ENCODE data around the gene CNOT4. TPM values are rescaled to one million over a fixed set of nuclear protein-coding genes. Genes with fewer than 3 reads are reported as not detected.

CNOT4 gene, protein sequence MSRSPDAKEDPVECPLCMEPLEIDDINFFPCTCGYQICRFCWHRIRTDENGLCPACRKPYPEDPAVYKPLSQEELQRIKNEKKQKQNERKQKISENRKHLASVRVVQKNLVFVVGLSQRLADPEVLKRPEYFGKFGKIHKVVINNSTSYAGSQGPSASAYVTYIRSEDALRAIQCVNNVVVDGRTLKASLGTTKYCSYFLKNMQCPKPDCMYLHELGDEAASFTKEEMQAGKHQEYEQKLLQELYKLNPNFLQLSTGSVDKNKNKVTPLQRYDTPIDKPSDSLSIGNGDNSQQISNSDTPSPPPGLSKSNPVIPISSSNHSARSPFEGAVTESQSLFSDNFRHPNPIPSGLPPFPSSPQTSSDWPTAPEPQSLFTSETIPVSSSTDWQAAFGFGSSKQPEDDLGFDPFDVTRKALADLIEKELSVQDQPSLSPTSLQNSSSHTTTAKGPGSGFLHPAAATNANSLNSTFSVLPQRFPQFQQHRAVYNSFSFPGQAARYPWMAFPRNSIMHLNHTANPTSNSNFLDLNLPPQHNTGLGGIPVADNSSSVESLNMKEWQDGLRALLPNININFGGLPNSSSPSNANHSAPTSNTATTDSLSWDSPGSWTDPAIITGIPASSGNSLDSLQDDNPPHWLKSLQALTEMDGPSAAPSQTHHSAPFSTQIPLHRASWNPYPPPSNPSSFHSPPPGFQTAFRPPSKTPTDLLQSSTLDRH
- total RNA-seq (2014; rRNA removed; shearing (Covaris generic)) = 8.3 and 11.9 TPM in 2 replicates

DNA sequence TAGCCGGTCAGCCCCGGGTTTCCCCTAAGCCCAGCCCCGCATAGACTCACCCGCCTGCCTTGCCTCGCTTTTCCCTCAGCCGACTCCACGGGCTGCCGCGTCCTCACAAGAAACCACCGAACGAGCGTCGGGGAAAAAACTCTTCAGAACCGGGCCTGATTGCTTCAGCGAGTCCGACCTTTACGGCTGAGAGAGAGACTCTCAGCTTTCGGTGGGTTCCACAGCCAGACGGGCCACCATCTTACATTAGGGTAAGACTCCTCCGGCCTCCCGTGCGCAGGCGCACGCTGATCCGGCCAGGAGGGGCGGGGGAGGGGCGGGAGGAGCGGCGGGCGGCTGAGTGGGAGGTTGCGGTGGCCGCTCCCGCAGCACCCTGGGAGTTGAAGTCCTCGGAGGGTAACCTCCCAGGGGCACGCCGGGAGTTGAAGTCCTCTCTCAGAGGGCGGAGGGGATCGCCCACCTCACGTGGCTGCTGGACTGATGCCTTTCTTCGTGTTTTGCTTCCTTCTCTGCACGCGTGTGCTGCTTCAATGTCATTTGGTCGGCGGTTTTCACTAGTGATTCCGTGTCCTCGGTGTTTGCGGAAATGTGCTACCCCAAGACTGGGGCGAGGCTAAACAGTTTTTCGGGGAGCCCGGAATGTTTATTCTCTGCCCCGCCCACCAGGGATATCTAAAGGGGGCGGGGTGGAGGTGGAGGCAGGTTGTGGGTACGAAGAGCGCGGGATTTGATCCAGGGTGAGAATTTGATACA is at the start of gene CNOT4:
Gene CNOT4 (minus strand): TSS at position 264 of the 753 bp plus-strand sequence. CDS start 71,771 bp downstream, outside the sequence.
- DNase-seq (ENCODE audit: low read depth) = peak; percentile 94

DNA sequence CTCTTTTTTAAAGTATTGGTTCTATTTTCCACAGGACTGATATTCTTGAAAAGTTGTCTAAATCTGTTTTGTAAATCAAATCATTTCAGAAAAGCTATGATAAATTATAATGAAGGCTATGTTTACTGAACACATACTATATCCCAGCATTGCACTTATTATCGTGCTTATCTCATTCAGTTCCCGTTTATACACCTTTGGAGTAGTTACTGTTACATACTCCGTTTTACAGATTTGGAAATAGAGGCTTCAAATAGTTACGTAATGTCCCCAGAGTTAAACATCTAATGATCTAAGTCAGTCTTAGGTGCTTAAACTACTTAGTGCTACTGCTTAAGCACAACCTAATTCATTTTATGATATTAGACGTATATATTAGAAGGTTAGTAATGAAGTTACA is 49.0 kb upstream of the CNOT4 start:
- DNase-seq (ENCODE audit: low read depth) = no peak

DNA sequence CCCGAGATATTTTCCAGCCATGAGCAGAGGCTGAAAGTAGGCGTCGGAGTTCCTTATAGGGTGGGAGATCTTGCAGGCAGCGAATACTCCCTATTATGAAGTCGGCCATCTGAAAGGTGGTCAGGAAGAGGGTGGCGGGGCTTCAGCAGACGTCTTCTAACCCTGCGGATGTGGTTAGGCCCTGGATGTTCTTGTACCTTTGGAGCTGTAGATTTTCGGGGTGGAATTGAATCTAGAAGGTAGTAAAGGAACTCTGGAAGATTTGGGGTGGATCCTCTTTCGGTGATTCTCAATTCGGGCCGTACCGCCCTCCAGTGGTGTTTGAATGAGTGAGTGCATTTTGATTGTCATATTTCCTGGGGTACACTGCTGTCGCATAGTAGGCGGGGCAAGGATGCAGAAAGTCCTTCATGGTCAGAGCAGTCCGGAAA is 48.5 kb upstream of the CNOT4 start:
- DNase-seq (ENCODE audit: low read depth) = peak; percentile 73

DNA sequence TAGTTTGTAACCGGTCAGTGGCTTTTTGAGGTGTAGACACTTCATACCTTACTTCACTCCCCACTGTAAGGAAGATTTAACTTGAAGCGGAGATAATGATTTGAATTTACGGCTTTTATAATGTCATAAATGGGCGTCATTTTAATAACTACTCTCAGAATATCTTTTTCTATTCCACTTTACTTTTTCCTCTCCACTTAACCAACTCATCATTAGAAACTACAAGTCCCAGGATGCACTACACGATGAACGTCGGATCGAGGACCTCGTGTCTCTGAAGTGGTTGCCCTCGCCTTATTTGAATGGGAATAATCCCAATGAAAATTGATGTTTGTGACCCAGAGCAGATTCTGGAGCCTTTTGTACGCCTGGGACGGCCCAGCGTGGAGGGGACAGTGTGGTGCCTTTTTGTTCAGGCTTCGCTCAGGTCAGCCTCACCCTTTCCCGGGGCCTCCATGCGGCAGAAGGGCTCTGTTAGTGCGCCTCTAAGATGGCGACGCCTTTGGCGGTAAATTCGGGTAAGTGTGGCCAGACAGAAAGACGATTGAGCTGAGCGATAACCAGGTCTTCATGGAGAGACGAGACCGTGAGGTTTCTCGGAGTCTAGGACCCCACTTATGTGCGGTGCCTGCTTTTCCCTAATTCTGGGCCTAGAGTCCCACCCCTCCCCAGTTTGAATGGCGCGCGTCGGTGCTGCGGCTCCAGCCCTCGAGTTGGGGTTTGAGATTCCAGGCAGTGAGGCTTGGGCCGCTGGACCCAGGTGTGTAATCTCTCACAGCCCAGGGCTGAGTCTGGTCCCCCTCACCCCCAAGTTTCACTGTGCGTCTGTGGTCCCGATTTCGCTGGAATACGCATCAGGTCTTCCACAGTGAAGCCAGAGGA is 47.8 kb upstream of the CNOT4 start, which contains the start of gene NUP205:
Gene NUP205 (plus strand): TSS at position 463 of the 882 bp plus-strand sequence. CDS start 28 bp downstream, at position 491.
- DNase-seq (ENCODE audit: low read depth) = peak; percentile 82

DNA sequence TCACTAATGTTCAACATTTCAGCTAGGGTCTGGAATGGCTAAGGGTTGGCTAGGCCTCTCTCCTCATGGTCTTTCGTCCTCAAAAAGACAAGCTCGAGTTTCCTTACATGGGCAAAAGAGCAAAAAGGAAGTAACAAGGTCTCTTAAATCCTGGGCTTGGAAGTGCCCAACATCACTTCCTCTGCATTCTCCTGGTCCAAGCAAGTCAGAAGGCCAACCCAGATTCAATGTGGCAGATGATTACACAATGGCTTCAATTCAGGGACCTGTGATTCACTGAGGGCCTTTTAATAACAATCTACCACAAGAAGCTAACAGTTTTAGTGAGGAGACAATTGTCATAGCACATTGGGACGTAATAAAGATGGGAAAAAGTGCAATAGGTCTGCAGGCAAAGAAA is 43.4 kb upstream of the CNOT4 start:
- DNase-seq (ENCODE audit: low read depth) = no peak

DNA sequence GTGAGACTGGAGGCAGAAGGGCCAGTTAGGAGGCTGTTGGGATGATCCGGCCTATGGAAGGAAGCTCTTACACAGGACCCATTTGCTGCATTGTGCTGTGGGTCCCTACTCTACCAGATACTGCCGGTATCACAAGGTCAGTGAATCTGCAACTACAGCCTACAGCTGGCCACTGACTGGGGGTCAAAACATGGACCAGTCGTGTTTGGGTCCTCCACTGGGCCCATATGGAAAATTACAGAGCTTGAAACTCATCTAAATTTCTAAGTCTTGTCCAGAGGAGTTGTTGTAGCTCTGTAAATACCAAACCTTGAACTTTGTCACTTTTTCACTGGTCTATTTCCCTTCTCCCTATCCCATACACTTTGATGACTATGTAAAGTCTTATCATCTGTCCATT is 42.2 kb upstream of the CNOT4 start:
- DNase-seq (ENCODE audit: low read depth) = no peak

DNA sequence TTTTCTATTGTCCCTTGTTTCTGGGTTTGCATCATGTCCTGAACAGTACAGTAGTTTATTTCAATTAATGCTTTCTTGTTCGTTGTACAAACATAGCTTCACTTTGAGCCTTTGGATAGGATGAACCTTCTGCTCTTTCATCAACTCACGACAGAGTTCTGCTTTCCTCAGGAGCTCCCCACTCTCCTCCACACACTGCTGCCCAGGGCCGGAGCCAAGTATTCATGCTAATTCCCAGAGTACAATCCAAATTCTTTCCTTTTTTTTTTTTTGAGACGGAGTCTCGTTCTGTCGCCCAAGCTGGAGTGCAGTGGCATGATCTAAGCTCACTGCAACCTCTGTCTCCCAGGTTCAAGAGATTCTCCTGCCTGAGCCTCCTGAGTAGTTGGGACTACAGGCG is 40.3 kb upstream of the CNOT4 start:
- no peak for DNase-seq (ENCODE audit: low read depth)

DNA sequence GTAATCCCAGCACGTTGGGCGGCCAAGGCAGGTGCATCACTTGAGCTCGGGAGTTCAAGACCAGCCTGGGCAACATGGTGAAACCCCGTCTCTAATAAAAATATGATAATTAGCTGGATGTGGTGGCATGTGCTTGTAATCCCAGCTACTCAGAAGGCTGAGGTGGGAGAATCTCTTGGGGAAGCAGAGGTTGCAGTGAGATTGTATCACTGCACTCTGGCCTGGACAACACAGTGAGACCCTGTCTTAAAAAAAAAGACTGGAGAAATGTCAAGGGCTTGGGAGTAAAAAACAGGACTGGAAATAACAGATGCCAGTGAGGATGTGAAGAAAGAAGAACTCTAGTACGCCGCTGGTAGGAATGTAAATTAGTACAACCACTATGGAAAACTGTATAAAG is 31.1 kb upstream of the CNOT4 start:
- no peak for DNase-seq (ENCODE audit: low read depth)

DNA sequence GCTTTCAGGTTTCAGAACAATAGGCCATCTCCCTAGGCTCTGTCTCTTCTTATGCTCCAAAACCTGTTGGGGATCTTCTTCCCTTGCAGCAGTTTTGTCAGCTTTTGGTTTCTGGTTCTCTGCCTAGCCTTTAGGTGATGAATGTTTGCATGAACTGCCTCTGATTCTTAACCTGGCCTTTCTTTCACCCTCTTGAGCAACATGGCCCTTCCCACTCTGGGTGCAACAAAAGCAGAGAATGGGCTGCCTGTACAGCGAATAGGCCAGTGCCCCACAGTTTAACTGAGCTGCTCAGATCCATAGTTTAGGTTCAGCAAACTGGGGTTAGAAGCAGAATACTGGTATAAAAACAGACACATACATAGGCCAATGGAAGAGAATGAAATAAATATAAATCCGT is 29.7 kb upstream of the CNOT4 start:
- DNase-seq (ENCODE audit: low read depth) = no peak

DNA sequence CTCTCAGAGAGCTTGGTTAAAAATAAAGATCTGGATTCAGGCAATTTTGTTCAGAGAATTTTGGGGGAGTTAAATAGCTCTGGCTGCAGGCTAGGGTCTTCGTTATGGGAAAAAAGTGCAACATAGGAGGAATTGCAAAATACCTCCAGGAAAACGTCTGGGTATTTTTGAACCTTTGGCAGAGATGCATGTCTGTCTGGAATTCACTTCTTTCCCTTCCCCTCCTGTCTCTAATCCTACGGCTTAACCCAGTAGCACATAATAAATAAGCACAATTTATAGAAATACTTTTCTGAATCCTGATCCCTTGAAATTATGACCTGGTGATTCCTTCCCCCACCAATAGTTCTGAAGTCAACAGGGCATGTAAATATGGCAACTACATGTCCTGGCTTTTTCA is 28.5 kb upstream of the CNOT4 start:
- DNase-seq (ENCODE audit: low read depth) = no peak

DNA sequence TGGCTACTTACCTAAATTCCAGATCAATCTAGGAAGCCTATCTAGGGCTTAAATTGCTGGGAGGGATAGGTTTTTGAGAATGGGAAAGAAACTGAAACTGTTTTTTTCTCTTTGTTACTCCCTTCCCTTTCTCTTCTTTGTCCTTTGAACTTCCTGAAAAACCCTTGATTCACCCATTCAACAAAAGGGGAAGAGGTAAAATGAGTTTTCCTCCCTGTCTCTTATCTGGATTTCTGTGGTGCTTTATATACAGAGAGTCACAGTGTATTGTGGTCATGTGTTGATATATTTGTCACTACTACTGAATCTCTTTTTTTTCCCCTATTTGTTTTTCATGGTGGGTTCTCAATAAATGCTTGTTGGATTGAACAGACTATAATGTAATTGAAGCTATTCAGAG is 28.0 kb upstream of the CNOT4 start:
- DNase-seq (ENCODE audit: low read depth) = no peak

DNA sequence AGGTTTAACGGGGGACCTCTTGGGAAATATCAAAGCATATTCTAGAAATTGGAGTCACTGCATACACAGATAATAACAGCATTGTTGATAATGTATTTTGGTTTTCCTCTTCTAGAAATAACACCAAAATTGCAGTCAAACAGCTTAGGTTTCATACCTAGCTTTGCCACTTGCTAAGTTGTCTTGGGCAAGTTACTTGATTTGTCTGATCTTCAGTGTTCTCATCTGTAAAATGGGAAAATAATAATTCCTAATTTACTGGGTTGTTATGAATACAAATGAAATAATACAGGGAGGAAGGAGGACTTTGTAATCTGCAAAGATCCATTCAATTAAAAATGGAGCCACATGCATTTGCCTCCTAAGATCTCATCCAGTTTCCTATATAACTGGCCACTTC is 27.6 kb upstream of the CNOT4 start:
- no peak for DNase-seq (ENCODE audit: low read depth)

DNA sequence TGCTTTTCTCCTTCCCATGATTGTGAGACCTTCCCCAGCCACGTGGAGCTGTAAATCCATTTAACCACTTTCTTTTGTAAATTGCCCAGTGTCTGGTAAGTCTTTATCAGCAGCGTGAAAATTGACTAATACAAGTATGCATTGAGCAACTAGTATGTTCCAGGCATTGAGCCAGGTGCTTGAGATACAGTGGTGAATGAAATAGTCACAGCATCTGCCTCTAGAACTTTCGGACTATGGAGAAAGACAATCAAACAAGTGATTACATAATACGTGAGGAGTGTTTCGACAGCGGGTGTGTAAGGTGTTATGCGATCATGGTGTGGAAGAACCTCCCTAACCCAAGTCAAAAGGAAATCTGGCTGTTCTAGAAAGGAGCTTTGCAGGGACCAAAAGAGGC is 26.2 kb upstream of the CNOT4 start:
- DNase-seq (ENCODE audit: low read depth) = peak; percentile 24

DNA sequence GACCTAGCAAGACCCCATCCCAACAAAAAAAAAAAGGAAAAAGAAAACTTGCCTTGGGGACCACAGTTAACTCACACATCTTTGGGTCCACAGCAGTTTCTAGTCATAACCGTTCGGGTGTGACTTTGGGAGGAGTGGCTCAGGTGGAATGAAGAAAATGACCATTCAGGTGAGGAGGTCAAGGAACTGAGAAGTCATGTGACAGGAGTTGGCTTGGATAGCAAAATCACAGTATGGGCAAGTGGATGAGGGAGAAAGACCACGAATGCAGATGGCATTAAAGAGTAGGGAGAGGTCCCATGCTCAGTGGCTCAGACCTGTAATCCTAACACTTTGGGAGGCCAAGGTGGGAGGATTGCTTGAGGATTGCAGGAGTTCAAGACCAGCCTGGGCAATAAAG is 17.1 kb upstream of the CNOT4 start:
- no peak for DNase-seq (ENCODE audit: low read depth)

DNA sequence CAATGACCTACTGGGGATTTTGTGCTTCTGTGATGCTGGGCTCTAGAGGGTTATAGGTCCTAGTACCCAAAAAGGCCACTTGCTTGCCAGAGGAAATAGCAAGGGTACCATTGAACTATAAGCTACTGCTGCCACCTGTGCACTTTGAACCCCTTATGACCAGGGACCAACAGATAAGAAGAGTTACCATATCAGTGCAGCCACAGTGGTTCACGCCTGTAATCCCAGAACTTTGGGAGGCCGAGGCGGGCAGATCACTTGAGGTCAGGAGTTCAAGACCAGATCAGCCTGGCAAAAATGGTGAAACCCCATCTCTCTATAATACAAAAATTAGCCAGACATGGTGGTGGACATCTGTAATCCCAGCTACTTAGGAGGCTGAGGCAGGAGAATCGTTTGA is 15.5 kb upstream of the CNOT4 start:
- no peak for DNase-seq (ENCODE audit: low read depth)

DNA sequence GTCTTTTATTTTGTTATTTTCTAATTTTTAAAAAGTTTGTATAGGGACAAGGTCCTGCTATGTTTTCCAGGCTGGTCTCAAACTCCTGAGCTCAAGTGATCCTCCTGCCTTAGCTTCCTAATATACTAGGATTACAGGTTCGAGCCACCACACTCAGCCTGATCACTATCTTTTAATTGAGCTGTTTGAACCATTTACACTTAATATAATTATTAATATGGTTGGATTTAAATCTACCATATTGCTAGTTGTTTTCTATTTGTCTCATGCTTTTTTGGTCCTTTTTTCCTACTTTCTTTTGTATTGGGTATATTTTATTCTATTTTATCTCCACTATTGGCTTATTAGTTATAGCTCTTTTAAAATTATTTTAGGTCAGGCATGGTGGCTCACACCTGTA is 13.2 kb upstream of the CNOT4 start:
- no peak for DNase-seq (ENCODE audit: low read depth)

DNA sequence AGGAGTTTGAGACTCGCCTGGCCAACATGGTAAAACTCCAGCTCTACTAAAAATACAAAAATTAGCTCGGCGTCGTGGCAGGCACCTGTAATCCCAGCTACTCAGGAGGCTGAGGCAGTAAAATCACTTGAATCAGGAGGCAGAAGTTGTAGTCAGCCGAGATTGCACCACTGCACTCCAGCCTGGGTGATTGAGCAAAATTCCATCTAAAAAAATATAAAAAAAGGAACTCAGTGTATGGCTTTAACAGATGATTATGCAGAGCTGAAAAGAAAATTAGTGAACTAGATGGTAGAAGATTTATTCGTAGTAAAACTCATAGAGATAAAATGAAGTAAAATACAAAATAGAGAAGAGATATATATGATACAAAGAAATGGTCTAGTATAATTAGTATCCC is 12.6 kb upstream of the CNOT4 start:
- no peak for DNase-seq (ENCODE audit: low read depth)

DNA sequence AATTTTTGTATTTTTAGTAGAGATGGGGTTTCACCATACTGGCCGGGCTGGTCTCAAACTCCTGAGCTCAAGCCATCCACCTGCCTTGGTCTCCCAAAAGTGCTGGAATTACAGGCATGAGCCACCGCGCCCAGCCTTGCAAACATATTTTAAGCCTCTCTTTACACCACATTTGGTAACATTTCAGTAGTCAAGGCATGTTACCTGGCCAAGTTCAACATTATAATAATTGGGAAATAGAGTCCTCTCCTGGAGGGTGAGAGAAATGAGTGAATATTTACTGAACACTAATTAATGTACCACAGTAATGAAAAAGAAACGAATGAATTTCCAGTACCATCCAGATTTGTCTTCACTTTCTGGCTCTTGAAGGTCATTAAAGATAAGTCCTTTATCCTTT is 10.0 kb upstream of the CNOT4 start:
- DNase-seq (ENCODE audit: low read depth) = no peak

DNA sequence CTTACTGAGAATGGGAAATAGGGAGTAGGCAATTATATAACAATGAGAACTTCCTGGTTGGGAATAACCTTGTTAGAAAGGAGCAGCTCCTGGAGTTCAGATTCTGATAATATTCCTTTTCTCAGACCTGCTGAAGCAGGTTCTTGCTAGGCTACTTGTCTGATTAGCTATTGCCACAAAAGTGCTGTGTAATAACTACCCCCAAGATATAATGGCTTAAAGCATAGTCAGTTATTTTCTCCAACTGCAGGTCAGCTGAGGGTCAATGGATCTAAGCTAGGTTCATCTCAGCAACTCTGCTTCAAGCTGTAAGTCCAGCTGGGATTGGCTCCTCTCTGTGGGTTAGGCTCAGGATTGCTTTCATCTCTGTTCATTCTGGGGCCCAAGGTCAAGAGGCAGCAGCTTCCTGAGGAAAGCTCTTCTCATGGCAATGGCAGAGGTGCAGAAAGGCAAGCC is 9.4 kb upstream of the CNOT4 start:
- no peak for DNase-seq (ENCODE audit: low read depth)

DNA sequence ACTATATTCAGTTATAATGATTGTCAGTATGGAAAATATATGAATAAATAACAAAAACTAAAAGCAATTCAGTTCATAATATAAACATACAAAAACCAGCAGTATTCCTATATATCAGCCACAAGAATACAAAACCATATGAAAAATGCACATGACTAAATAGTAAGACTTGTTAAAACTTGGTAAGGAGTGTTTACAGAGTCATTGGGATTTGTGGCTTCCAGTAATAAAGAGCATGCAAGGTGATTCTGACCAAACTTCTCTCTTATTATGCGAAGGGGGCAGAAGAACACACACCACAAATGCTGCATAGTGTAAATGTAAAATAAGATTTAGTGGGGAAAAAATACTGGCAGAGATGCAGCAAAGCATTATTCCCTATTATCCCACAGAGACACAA is 8.8 kb upstream of the CNOT4 start:
- no peak for DNase-seq (ENCODE audit: low read depth)

DNA sequence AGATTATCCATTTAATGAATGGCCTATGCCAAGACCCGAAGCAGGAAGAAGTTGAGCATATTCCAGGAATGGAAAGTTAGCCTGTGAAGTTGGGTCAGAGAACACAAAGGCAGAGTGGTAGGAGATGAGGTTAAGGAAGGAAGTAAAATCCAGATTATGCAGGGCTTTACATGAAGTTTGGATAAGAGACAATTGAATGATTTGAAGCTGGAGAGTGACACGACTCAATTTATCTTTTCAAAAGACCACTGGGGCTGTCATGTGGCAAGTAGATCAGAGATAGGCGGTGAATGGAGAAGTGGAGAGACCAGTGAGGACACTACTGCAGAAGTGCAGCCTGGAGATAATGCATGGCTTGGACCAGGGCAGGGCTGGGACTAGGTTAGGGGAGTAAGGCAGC is 7.2 kb upstream of the CNOT4 start:
- no peak for DNase-seq (ENCODE audit: low read depth)

Measured in RPMI7951 (cell line).